Gastroesophageal sphincter (tissue), 4 donors: ENCODE results near the gene KCNJ1. TPM values are rescaled to one million over a fixed set of nuclear protein-coding genes. Genes with fewer than 3 reads are reported as not detected.

ENCODE experiments used
- ATAC-seq: fragments of 150-250 bp; one replicate; pipeline ENCODE4 v1.9.1; 2016; ENCODE audit warnings: mild to moderate bottlenecking, moderate library complexity
- H3K27ac ChIP-seq, 4 donors: fragments of 200-600 bp; sonication (generic) in 3 of 4; 1 replicate in 3 of 4; 2 replicates in 1 of 4; pipeline ENCODE4 v1.5.1; 2016 to 2019
- H3K27me3 ChIP-seq: fragments of 200-600 bp; sonication (generic); one replicate; pipeline ENCODE4 v1.5.1; 2019
- H3K36me3 ChIP-seq, 2 donors: fragments of 200-600 bp; sonication (generic); one replicate each; pipeline ENCODE4 v1.5.1; 2019; ENCODE audit warnings: control low read depth in 1 of 2
- H3K4me1 ChIP-seq, 3 donors: fragments of 200-600 bp; sonication (generic); 1 replicate in 2 of 3; 2 replicates in 1 of 3; pipeline ENCODE4 v1.5.1; 2016 to 2019; ENCODE audit warnings: control low read depth in 2 of 3
- H3K4me3 ChIP-seq, 2 donors: fragments of 200-600 bp; sonication (generic); one replicate each; pipeline ENCODE4 v1.5.1; 2019; ENCODE audit warnings: mild to moderate bottlenecking in 1 of 2, moderate library complexity in 1 of 2
- H3K9me3 ChIP-seq, 3 donors: fragments of 200-600 bp; sonication (generic); one replicate each; pipeline ENCODE4 v1.5.1; 2017 to 2019; ENCODE audit warnings: control low read depth in 2 of 3
- CTCF ChIP-seq, 4 experiments: fragments of 200-600 bp in 2 of 4; fragments of 450-650 bp in 2 of 4; sonication (generic) in 1 of 4; IDR thresholded peaks; one replicate each; pipeline ENCODE4 v1.5.1; 2017 to 2019; ENCODE audit warnings: antibody characterized with exemption in 4 of 4, mild to moderate bottlenecking in 2 of 4, moderate library complexity in 2 of 4
- EP300 ChIP-seq: sonication (generic); formaldehyde crosslinking; IDR thresholded peaks from one replicate; pipeline ENCODE4 v1.6.1; 2017; ENCODE audit warnings: antibody characterized with exemption, mild to moderate bottlenecking
- POLR2A ChIP-seq, 2 donors: fragments of 450-650 bp; IDR thresholded peaks; one replicate each; pipeline ENCODE4 v1.6.1; 2017; ENCODE audit warnings: antibody characterized with exemption in 2 of 2, mild to moderate bottlenecking in 2 of 2, moderate library complexity in 1 of 2
- POLR2AphosphoS5 ChIP-seq: sonication (generic); formaldehyde crosslinking; IDR thresholded peaks from one replicate; pipeline ENCODE4 v1.6.1; 2017; ENCODE audit warnings: antibody characterized with exemption
- WGBS, 2 donors: methylation state at CpG; one replicate each; pipeline ENCODE4 v1.1.5; 2018; ENCODE audit warnings: low coverage in 1 of 2; 5-methylcytosine and 5-hydroxymethylcytosine counted together
- total RNA-seq, 4 donors: library from RNA; depleted of rRNA; stranded (reverse); fragments of >200 nt; gene quantifications; one replicate each; pipeline ENCODE4 v1.1.0, GENCODE V29; 2016

The KCNJ1 gene
- total RNA-seq, 4 donors from 2014 or later, result 0.27 TPM; not detected in 3

- TF ChIP-seq CTCF (IDR thresholded peaks at IDR 0.05) (no peak), EP300 (no peak), POLR2A (IDR thresholded peaks at IDR 0.05) (no peak), POLR2AphosphoS5 (no peak)
- no peaks in the 10 kb centered on the region for H3K4me1 ChIP-seq
- no peaks in the 10 kb centered on the region for H3K36me3 ChIP-seq
- no peaks in the 10 kb centered on the region for H3K9me3 ChIP-seq
- no peaks in the 10 kb centered on the region for H3K27me3 ChIP-seq
- no peak overlapping the region for H3K4me3 ChIP-seq
- ATAC-seq, result no peak
- WGBS, 2 donors, result 50% methylated on average over 2 of the region's 2 CpGs; no CpG with 5 or more reads in 1 of the 2 donors
- H3K27ac ChIP-seq, result no peak overlapping the region
Observed at GRCh38 chr11:128845334-128845780, 21.7 kb downstream of the KCNJ1 start.

GRCh38 chr11:128843198-128843785 is 23.8 kb downstream of the KCNJ1 start:
- Histone ChIP-seq H3K36me3 (no peaks in the 10 kb centered on the region), H3K27ac (no peak overlapping the region), H3K9me3 (no peaks in the 10 kb centered on the region), H3K27me3 (no peaks in the 10 kb centered on the region), H3K4me3 (no peak overlapping the region), H3K4me1 (no peaks in the 10 kb centered on the region)
- TF ChIP-seq POLR2AphosphoS5 (no peak), POLR2A (IDR thresholded peaks at IDR 0.05) (no peak), CTCF (IDR thresholded peaks at IDR 0.05) (no peak), EP300 (no peak)
- no peak for ATAC-seq
- 46 to 54% methylated on average over 2 of the region's 2 CpGs for WGBS, 2 donors

- Histone ChIP-seq H3K4me3 (no peak overlapping the region), H3K4me1 (no peaks in the 10 kb centered on the region), H3K27me3 (no peaks in the 10 kb centered on the region), H3K27ac (no peak overlapping the region), H3K36me3 (no peaks in the 10 kb centered on the region), H3K9me3 (no peaks in the 10 kb centered on the region)
- TF ChIP-seq CTCF (IDR thresholded peaks at IDR 0.05) (no peak), POLR2A (IDR thresholded peaks at IDR 0.05) (no peak), EP300 (no peak), POLR2AphosphoS5 (no peak)
- no peak for ATAC-seq
- WGBS, 2 donors, result 81 to 95% methylated on average over 7 of the region's 7 CpGs
Observed at GRCh38 chr11:128841461-128842072, 25.5 kb downstream of the KCNJ1 start.

- Histone ChIP-seq H3K4me3 (no peak overlapping the region), H3K9me3 (no peaks in the 10 kb centered on the region), H3K36me3 (no peaks in the 10 kb centered on the region), H3K27me3 (peaks cover under 1% of the 10 kb centered on the region), H3K27ac (no peak overlapping the region), H3K4me1 (no peaks in the 10 kb centered on the region)
- 86 to 100% methylated on average over 1 to 2 of the region's 2 CpGs for WGBS, 2 donors
- ATAC-seq, result no peak
- TF ChIP-seq POLR2AphosphoS5 (no peak), CTCF (IDR thresholded peaks at IDR 0.05) (no peak), EP300 (no peak), POLR2A (IDR thresholded peaks at IDR 0.05) (no peak)
Observed at GRCh38 chr11:128840783-128841182, 26.3 kb downstream of the KCNJ1 start.

- H3K9me3 ChIP-seq, result no peaks in the 10 kb centered on the region
- no peaks in the 10 kb centered on the region for H3K4me1 ChIP-seq
- no peak for ATAC-seq
- no peaks in the 10 kb centered on the region for H3K36me3 ChIP-seq
- WGBS, 2 donors, result 64 to 70% methylated on average over 5 of the region's 5 CpGs
- TF ChIP-seq EP300 (no peak), CTCF (IDR thresholded peaks at IDR 0.05) (no peak), POLR2A (IDR thresholded peaks at IDR 0.05) (no peak), POLR2AphosphoS5 (no peak)
- no peak overlapping the region for H3K4me3 ChIP-seq
- H3K27ac ChIP-seq, result no peak overlapping the region
- H3K27me3 ChIP-seq, result peaks cover 7% of the 10 kb centered on the region
Observed at GRCh38 chr11:128840137-128840536, 27.0 kb downstream of the KCNJ1 start.
